H1 (cell line): Measurements from ENCODE around the gene SKA1. TPM values are rescaled to one million over a fixed set of nuclear protein-coding genes. Genes with fewer than 3 reads are reported as not detected.

Source experiments
- MAFK ChIP-seq: IDR thresholded peaks from 2 replicates; pipeline ENCODE4 v1.6.1; 2012; ENCODE audit warnings: low read depth, mild to moderate bottlenecking, improper control_type of control experiment, low read length
- polyA plus RNA-seq, 7 experiments: library from polyadenylated mRNA; depleted of rRNA in 3 of 7; stranded (reverse) in 5 of 7; unstranded in 2 of 7; fragments of >200 nt in 5 of 7; fragments of 200-250 nt in 2 of 7; gene quantifications; 1 replicate in 5 of 7; 2 replicates in 1 of 7; 4 replicates in 1 of 7; pipeline versions ENCODE4 v1.2.1 to v1.2.3, GENCODE V29; 2011 to 2013; ENCODE audit warnings: missing spikeins in 2 of 7, mixed read lengths in 2 of 7
- total RNA-seq: library from RNA; stranded (reverse); fragmentation: NEBNext Ultra II Directional; extraction: Animal tissue kit (Norgen Biotek cat#: 25700); gene quantifications from 2 replicates; pipeline ENCODE4 v1.2.1, GENCODE V29; 2021

SKA1 gene
- total and polyA plus RNA-seq, 2 of the 8 experiments (the other 6 are each of a cell fraction or from before 2014, with no cell fraction given): 8.6 to 22.9 TPM

DNA sequence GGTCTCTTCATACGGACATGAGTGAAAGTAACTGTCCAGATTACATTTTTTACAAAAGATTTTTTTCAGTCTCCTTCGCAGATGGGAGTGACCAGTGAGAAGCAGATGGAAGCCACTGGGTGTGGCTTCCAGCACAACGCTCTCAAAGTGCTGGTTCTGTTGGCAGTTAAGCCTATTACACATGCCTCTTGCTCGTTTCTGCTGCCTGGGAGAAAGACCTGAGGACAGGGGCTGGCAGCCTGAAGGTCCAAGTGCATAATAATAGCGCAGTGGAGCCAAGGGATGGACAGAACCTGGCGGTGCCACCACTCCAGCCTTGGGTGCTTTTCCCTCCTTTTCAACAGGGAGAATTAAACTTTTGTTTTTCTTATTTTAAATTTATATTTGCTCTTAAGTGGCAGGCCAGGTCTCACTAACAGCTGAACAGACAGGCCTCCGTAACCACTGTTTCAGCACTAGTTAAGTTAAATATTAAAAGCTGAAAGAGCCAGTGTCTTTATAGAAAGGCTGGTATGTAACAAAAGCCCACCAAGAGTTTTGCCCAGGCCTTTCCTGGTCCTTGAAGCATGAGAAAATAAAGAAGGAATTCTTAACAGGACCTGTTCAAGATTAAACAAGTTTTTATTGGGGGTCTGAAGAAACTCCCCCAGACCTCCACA lies 1.2 kb upstream of the SKA1 start (continued):
- no peak for TF ChIP-seq MAFK
- TF ChIP-seq, all 59 proteins: peak for 0
